Measurements from ENCODE around the gene CDKN2D.

CDKN2D gene

DNA sequence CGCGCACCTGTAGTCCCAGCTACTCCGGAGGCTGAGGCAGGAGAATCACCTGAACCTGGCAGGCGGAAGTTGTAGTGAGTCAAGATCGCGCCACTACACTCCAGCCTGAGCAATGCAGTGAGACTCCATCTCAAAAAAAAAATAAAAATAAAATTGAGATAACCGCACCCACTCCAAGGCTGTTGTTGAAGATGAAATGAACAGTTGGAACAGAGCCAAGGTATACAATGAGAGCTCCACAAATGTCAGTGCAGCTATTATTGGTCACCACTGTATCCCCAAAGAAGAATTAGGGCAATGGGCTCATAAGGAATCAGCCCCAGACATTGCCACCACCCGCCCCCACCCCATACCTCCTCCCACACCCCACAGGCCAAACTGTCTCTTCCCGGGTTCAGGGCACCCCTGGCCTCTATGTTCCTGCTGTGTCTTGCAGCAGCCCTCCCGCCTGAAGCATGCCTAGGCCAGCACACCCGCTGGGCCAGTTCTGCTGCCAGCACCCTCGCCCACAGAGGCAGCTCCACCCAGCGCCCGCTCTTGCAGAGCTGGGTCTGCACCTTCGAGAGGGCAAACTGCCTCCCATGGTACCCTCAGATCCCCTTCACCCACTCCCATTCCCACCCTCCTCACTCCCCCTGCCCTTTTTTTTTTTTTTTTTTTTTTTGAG, 48.0 kb downstream of the CDKN2D start:
- no peak for DNase-seq (ENCODE audit: low read depth in 2 of 2)

DNA sequence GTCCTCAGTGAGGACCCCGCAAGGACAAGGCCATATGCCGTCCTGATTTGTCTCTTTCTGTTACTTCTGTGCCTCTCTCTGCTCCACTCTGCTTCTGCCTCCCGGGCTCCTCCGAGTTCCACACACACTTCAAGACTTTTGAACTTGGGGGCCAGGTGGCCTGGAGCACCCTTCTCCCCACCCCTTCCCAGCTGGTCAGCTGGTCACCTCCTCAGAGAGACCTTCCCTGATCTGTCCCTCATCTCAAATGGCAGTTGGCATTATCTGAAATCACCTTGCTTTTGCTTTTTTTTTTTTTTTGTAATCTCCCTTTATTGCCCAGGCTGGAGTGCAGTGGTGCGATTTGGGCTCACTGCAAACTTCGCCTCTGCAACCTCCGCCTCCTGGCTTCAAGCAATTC, 49.4 kb downstream of the CDKN2D start:
- DNase-seq (ENCODE audit: low read depth in 2 of 2): no peak

DNA sequence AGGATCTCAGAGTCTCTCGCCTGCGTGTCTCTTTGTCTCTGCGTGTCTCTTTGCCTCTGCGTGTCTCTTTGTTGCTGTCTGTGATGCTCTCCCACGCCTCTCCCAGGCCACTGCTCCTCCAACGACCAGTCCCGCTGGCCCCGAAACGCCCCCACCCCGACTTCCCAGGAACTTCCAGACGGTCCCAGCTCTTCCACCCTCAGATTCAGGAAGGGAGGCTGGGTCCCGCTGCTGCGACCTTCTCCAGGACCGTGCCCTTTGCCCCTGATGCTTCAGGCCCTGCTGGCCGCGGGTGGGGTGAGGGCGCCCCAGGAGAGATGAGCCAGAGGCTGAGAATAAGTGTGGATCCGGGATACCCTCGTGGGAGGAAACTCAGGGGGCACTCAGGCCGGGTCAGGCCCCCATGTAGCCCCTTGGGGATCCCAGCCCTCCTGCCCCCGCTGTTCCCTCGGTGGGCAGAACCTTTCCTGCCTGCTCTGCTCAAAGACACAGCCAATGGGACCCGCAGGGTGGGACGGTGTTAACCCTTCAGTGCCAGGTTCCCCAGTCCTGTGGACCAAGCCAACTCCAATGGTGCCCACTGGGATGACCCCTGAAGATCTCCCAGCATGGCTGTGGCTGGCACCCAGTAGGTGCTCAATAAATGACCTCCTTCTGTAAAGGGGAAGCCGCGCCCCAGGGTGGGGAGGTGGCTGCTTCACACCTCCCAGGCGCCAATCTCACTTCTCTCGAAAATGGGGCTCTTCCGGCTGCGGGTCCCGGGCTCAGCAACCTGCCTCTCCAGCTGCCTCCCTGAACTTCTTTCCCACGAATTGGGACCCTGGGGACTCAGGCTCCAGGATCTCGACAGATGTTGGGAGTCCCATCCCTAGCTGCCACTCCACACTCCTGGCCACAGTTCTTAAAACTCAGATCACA, 50.1 kb downstream of the CDKN2D start:
- DNase-seq (ENCODE audit: low read depth in 2 of 2): no peak

DNA sequence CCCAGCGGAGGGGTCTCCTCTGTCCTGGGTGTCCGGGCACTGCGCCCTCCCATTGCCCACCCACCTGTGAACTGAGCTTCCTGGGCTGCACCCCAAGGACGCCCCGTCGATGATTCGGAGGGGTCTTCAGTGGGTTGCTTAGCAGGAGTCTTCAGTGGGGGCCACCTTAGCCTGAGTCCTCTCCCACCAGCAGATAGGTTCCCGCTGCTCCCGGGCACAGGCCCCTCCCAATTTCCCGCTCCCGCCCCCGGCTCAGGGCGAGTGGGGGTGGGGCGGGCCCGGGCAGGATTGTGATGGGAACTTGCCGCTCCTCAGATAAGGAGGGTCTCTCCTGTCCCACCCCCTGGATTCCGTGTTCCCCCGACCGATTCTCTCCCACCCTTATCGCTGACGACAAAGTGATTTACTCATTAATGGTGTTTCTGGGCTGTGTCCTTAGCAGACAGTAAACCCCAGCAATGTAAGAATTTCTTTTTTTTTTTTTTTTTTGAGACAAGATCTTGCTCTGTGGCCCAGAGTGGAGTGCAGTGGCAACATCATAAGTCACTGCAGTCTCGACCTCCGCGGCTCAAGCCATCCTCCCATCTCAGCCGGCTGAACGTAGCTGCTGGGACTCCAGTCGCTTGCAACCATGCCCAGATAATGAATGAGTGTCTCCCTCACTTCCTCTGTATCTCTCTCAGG, 50.9 kb downstream of the CDKN2D start:
- no peak for DNase-seq (ENCODE audit: low read depth in 2 of 2)

DNA sequence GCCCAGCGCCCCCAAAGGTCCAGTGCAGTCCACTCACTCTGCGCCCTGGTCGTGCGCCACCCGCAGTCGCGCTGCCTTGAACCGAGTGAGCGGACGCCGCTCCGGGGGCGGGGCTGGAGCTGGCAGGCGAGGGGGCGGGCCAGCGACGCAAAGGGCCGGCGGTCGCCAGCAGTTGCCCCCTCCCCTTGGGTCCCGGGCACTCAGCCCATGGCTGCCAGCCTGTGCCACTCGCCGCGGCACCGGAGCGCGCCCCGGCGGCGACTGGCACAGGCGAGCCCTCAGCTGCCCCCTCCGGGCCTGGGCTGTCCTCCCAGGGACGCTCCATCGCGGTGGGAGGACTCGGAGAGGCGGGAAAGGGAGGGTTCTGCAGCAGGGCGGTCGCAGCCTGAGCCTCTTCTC, 51.4 kb downstream of the CDKN2D start, which contains the start of gene S1PR5:
Gene S1PR5 (minus strand): TSS at position 87 of the 399 bp plus-strand sequence. CDS start 2,436 bp downstream, outside the sequence.
- no peak for DNase-seq (ENCODE audit: low read depth in 2 of 2)

DNA sequence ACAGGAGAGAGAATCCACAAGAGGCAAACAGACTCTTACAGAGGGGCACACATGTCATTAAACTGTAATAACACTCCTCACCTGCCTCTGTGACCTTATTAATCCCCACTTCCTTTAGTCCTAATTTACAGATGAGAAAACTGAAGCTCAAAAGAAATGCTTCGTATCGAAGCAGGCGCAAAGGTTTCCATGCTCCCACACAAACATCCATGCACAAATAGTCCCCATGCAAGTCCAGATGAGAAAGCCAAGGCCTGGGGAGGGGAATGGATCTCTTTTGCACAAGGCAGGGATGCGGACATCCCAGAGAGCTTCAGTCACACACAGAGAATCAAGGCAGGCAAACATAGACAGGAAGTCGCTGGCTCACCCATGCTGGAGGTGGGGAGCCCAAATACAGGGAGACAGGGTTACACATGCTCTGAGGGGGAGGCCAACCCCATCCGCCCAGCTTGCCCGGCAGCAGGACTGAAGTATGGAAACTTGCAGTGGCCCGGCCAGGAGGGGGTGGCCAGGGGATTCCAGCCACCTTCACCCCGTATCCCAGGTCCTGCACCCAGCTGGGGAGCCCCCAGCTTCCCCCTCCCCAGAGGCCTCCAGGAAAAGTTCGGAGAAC, 52.0 kb downstream of the CDKN2D start:
- DNase-seq (ENCODE audit: low read depth in 2 of 2): no peak
